Measurements from ENCODE around the gene NDUFB6.
"Not testable (repeated sequence)": the region's sequence is repeated elsewhere in the genome, so short reads cannot be mapped to it uniquely, and the experiment has no call there.

Gene NDUFB6

DNA sequence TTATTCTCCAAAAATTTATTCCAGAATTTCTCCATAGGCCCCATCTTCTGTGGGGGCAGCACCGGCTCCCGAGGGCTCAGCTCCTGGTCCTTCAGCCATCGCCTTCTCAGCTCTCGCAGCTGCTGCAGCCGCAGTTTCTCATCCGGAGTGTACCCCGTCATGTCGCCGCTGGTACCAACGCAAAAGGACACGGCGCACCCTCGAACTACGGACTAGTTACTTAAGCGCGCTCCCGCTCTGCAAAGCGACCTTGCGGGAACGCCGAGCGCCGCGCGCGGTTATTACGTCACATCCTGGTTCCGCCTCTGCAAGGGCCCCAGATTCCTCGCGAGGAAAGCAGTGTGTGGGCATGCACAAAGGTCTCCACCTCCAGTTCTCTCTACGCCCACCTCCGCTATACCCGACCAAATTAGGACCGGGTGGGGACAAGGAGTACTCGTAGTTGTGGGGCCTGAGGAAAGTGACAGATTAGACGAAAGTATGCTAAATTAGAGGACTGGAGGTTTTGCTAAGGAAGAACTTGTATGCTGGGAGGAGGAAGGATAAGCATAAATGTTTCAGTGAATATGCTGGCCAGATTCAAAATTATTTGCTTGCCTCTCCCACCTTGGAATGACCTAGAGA is at the start of gene NDUFB6:
TSS of gene NDUFB6 (minus strand) at position 260 of the 624 bp plus-strand sequence. CDS start at position 161, 99 bp downstream.
- peaks cover 0 to 4% of the 10 kb centered on the region in 2 donors for H3K27me3 ChIP-seq (ENCODE audit: control insufficient read depth in 2 of 2, insufficient read depth in 2 of 2, low read length in 2 of 2)
- H3K4me1 ChIP-seq (ENCODE audit: control insufficient read depth in 2 of 2, insufficient read depth in 2 of 2, low read length in 2 of 2): peaks cover 6 to 16% of the 10 kb centered on the region in 2 donors
- H3K36me3 ChIP-seq (ENCODE audit: control insufficient read depth in 2 of 2, insufficient read depth in 2 of 2, low read length in 2 of 2): peaks cover 0 to 2% of the 10 kb centered on the region in 2 donors
- peak within 1 kb of the TSS; percentile 93 to 96 for H3K27ac ChIP-seq (ENCODE audit: low read depth in 2 of 2, low read length in 2 of 2)
- H3K9me3 ChIP-seq (ENCODE audit: control insufficient read depth in 2 of 2, low read length in 2 of 2): no peaks in the 10 kb centered on the region
- H3K4me3 ChIP-seq (ENCODE audit: low read length in 2 of 2): peak within 1 kb of the TSS; percentile 92 to 98
- H3K9ac ChIP-seq (ENCODE audit: low read depth in 1 of 2, low read length in 2 of 2): peak within 1 kb of the TSS; percentile 95 to 96

GRCh38 chr9:32618261-32618660 is 45.3 kb upstream of the NDUFB6 start:
- no peaks in the 10 kb centered on the region for H3K9me3 ChIP-seq (ENCODE audit: control insufficient read depth in 2 of 2, low read length in 2 of 2)

GRCh38 chr9:32606811-32607210 is 33.9 kb upstream of the NDUFB6 start:
- Histone ChIP-seq H3K4me3 (ENCODE audit: low read length in 2 of 2) (no peak overlapping the region), H3K27ac (ENCODE audit: low read depth in 2 of 2, low read length in 2 of 2) (no peak overlapping the region), H3K9me3 (ENCODE audit: control insufficient read depth in 2 of 2, low read length in 2 of 2) (no peaks in the 10 kb centered on the region), H3K36me3 (ENCODE audit: control insufficient read depth in 2 of 2, insufficient read depth in 2 of 2, low read length in 2 of 2) (no peaks in the 10 kb centered on the region), H3K27me3 (ENCODE audit: control insufficient read depth in 2 of 2, insufficient read depth in 2 of 2, low read length in 2 of 2) (no peaks in the 10 kb centered on the region), H3K4me1 (ENCODE audit: control insufficient read depth in 2 of 2, insufficient read depth in 2 of 2, low read length in 2 of 2) (no peaks in the 10 kb centered on the region), H3K9ac (ENCODE audit: low read depth in 1 of 2, low read length in 2 of 2) (no peak overlapping the region)

More at GRCh38 chr9:32618261-32618660, 45.3 kb upstream of the NDUFB6 start:
- no peaks in the 10 kb centered on the region for H3K4me1 ChIP-seq (ENCODE audit: control insufficient read depth in 2 of 2, insufficient read depth in 2 of 2, low read length in 2 of 2)
- H3K4me3 ChIP-seq (ENCODE audit: low read length in 2 of 2): no peak overlapping the region
- H3K9ac ChIP-seq (ENCODE audit: low read depth in 1 of 2, low read length in 2 of 2): no peak overlapping the region
- no peaks in the 10 kb centered on the region for H3K36me3 ChIP-seq (ENCODE audit: control insufficient read depth in 2 of 2, insufficient read depth in 2 of 2, low read length in 2 of 2)
- H3K27ac ChIP-seq (ENCODE audit: low read depth in 2 of 2, low read length in 2 of 2): no peak overlapping the region
- H3K27me3 ChIP-seq (ENCODE audit: control insufficient read depth in 2 of 2, insufficient read depth in 2 of 2, low read length in 2 of 2): no peaks in the 10 kb centered on the region

GRCh38 chr9:32603914-32604852 is 31.2 kb upstream of the NDUFB6 start:
- Histone ChIP-seq H3K4me3 (ENCODE audit: low read length in 2 of 2) (no peak overlapping the region), H3K9me3 (ENCODE audit: control insufficient read depth in 2 of 2, low read length in 2 of 2) (no peaks in the 10 kb centered on the region), H3K27me3 (ENCODE audit: control insufficient read depth in 2 of 2, insufficient read depth in 2 of 2, low read length in 2 of 2) (no peaks in the 10 kb centered on the region), H3K4me1 (ENCODE audit: control insufficient read depth in 2 of 2, insufficient read depth in 2 of 2, low read length in 2 of 2) (no peaks in the 10 kb centered on the region), H3K9ac (ENCODE audit: low read depth in 1 of 2, low read length in 2 of 2) (no peak overlapping the region), H3K36me3 (ENCODE audit: control insufficient read depth in 2 of 2, insufficient read depth in 2 of 2, low read length in 2 of 2) (no peaks in the 10 kb centered on the region), H3K27ac (ENCODE audit: low read depth in 2 of 2, low read length in 2 of 2) (no peak overlapping the region)

GRCh38 chr9:32599021-32599420 is 26.1 kb upstream of the NDUFB6 start:
- H3K4me3 ChIP-seq (ENCODE audit: low read length in 2 of 2); H3K9me3 ChIP-seq (ENCODE audit: control insufficient read depth in 2 of 2, low read length in 2 of 2); H3K9ac ChIP-seq (ENCODE audit: low read depth in 1 of 2, low read length in 2 of 2); H3K27me3 ChIP-seq (ENCODE audit: control insufficient read depth in 2 of 2, insufficient read depth in 2 of 2, low read length in 2 of 2); H3K4me1 ChIP-seq (ENCODE audit: control insufficient read depth in 2 of 2, insufficient read depth in 2 of 2, low read length in 2 of 2); H3K27ac ChIP-seq (ENCODE audit: low read depth in 2 of 2, low read length in 2 of 2); H3K36me3 ChIP-seq (ENCODE audit: control insufficient read depth in 2 of 2, insufficient read depth in 2 of 2, low read length in 2 of 2): not testable (repeated sequence)

DNA sequence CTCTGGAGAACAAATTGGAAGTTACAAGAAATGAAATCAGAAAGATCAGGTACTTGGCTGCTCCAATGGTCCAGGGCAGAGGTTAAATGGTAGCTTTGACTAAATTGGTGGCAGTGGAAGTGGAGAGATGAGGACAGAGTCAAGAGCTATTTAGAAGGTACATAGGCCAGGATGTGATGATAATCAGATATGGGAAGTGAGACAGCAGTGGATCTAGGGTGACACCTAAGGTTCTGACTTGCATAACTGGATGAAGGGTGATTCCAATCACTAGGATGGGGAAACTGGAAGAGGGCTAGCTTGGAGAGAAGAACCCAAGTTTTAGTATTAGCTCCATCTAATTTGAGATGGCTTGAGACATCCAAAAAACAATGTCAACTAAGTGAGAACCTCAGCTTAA is 24.0 kb upstream of the NDUFB6 start:
- Histone ChIP-seq H3K9ac (ENCODE audit: low read depth in 1 of 2, low read length in 2 of 2) (no peak overlapping the region), H3K4me3 (ENCODE audit: low read length in 2 of 2) (peak overlapping the region in 1 of 2 donors; percentile 7), H3K4me1 (ENCODE audit: control insufficient read depth in 2 of 2, insufficient read depth in 2 of 2, low read length in 2 of 2) (no peaks in the 10 kb centered on the region), H3K27ac (ENCODE audit: low read depth in 2 of 2, low read length in 2 of 2) (no peak overlapping the region), H3K27me3 (ENCODE audit: control insufficient read depth in 2 of 2, insufficient read depth in 2 of 2, low read length in 2 of 2) (peaks cover 0 to 5% of the 10 kb centered on the region in 2 donors), H3K36me3 (ENCODE audit: control insufficient read depth in 2 of 2, insufficient read depth in 2 of 2, low read length in 2 of 2) (no peaks in the 10 kb centered on the region), H3K9me3 (ENCODE audit: control insufficient read depth in 2 of 2, low read length in 2 of 2) (no peaks in the 10 kb centered on the region)

DNA sequence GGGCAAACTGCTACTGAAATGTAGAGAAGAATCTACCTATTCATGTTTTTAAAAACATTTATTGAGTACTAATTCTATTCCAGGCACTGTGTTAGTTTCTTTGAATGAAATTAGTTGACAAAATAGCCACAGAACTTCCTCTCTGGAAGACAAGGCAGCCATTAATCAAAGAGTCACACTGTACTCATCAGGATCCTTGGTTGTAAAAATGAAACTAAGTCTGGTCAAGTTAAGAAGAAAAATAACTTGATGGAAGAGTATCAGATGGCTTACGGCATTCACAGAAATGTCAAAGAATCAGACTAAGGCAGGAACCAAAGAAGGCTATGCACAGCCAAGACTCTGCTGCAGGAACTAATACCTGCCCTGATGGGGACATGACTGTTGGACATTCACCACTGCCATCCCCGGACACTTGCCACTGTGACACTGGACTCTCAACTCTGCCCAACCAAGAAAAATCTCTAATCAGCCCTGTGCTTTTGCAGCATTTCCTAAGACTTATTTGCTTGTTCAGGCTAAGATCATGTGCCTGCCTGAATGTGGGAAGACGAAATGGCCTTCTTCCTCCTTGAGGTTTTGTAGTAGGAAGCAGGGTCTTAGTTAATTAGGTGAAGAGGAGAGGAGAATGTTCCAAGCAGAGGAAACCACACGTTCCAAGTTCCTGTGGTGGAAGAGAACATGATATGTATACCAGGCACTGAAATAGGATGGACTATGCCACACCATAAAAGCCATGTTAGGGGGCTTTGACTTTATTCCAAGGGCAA is 23.3 kb upstream of the NDUFB6 start:
- Histone ChIP-seq H3K4me1 (ENCODE audit: control insufficient read depth in 2 of 2, insufficient read depth in 2 of 2, low read length in 2 of 2) (no peaks in the 10 kb centered on the region), H3K36me3 (ENCODE audit: control insufficient read depth in 2 of 2, insufficient read depth in 2 of 2, low read length in 2 of 2) (no peaks in the 10 kb centered on the region), H3K9me3 (ENCODE audit: control insufficient read depth in 2 of 2, low read length in 2 of 2) (no peaks in the 10 kb centered on the region), H3K9ac (ENCODE audit: low read depth in 1 of 2, low read length in 2 of 2) (no peak overlapping the region), H3K27me3 (ENCODE audit: control insufficient read depth in 2 of 2, insufficient read depth in 2 of 2, low read length in 2 of 2) (peaks cover 0 to 5% of the 10 kb centered on the region in 2 donors), H3K27ac (ENCODE audit: low read depth in 2 of 2, low read length in 2 of 2) (no peak overlapping the region), H3K4me3 (ENCODE audit: low read length in 2 of 2) (no peak overlapping the region)

DNA sequence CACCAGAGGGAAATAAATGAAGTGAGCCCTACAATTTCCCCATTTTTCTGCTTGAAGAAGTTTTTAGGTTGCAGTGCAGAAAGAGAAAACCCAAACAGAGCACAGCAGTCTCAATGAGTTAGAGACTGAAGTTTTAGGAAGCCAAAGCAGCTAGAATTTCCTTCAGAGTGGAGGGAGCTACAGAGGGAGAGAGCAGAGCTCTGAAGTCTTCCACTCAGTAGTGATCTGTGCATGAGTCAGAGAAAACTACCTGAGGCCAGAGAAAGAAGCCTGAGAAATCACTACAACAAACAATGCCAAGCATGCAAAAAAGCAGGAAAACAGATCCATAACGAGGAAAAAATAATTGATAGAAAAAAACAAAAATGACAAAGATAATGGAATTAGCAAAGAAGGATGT is 17.9 kb upstream of the NDUFB6 start:
- H3K36me3 ChIP-seq (ENCODE audit: control insufficient read depth in 2 of 2, insufficient read depth in 2 of 2, low read length in 2 of 2): no peaks in the 10 kb centered on the region

DNA sequence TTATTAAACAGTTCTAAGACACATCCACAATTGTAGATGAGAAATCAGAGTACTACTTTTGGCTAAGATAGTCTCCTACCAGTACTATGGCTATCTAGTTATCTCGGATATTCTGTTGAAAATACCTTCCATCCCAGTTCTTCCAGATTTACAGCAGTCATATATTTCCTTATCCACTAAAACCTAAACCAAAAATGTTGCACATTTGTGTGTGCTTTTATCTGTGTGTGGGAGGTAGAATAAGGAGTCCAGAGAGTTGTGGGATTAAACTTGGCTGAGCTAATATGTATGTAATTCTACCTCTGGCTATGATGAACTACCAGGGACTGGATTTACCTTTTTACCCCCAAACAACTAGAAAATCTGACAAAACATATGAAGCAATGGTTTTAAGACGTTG is 17.5 kb upstream of the NDUFB6 start:
- Histone ChIP-seq H3K4me1 (ENCODE audit: control insufficient read depth in 2 of 2, insufficient read depth in 2 of 2, low read length in 2 of 2) (no peaks in the 10 kb centered on the region), H3K27ac (ENCODE audit: low read depth in 2 of 2, low read length in 2 of 2) (no peak overlapping the region), H3K36me3 (ENCODE audit: control insufficient read depth in 2 of 2, insufficient read depth in 2 of 2, low read length in 2 of 2) (no peaks in the 10 kb centered on the region), H3K9ac (ENCODE audit: low read depth in 1 of 2, low read length in 2 of 2) (no peak overlapping the region), H3K4me3 (ENCODE audit: low read length in 2 of 2) (no peak overlapping the region), H3K27me3 (ENCODE audit: control insufficient read depth in 2 of 2, insufficient read depth in 2 of 2, low read length in 2 of 2) (no peaks in the 10 kb centered on the region), H3K9me3 (ENCODE audit: control insufficient read depth in 2 of 2, low read length in 2 of 2) (no peaks in the 10 kb centered on the region)

More for the DNA sequence above, 17.9 kb upstream of the NDUFB6 start:
- H3K27me3 ChIP-seq (ENCODE audit: control insufficient read depth in 2 of 2, insufficient read depth in 2 of 2, low read length in 2 of 2): no peaks in the 10 kb centered on the region
- no peak overlapping the region for H3K9ac ChIP-seq (ENCODE audit: low read depth in 1 of 2, low read length in 2 of 2)
- H3K27ac ChIP-seq (ENCODE audit: low read depth in 2 of 2, low read length in 2 of 2): no peak overlapping the region
- H3K4me3 ChIP-seq (ENCODE audit: low read length in 2 of 2): no peak overlapping the region
- no peaks in the 10 kb centered on the region for H3K9me3 ChIP-seq (ENCODE audit: control insufficient read depth in 2 of 2, low read length in 2 of 2)
- no peaks in the 10 kb centered on the region for H3K4me1 ChIP-seq (ENCODE audit: control insufficient read depth in 2 of 2, insufficient read depth in 2 of 2, low read length in 2 of 2)
